Rectal smooth muscle tissue (tissue), 1 donor: ENCODE measurements around the gene C7orf57.
"Not testable (repeated sequence)": the region's sequence is repeated elsewhere in the genome, so short reads cannot be mapped to it uniquely, and the experiment has no call there.

ENCODE experiments used
- H3K27ac ChIP-seq: one replicate; pipeline ENCODE4 v1.7.0; 2013; ENCODE audit warnings: low read depth, low read length, inconsistent platforms
- H3K27me3 ChIP-seq: one replicate; pipeline ENCODE4 v1.7.0; 2013; ENCODE audit warnings: low read length; ENCODE audit not compliant: control insufficient read depth, insufficient read depth
- H3K36me3 ChIP-seq: one replicate; pipeline ENCODE4 v1.7.0; 2013; ENCODE audit warnings: low read length; ENCODE audit not compliant: control insufficient read depth, insufficient read depth
- H3K4me1 ChIP-seq: one replicate; pipeline ENCODE4 v1.7.0; 2013; ENCODE audit warnings: low read length; ENCODE audit not compliant: control insufficient read depth, insufficient read depth
- H3K4me3 ChIP-seq: one replicate; pipeline ENCODE4 v1.7.0; 2013; ENCODE audit warnings: low read length
- H3K9ac ChIP-seq: one replicate; pipeline ENCODE4 v1.7.0; 2013; ENCODE audit warnings: low read length

The C7orf57 gene

GRCh38 chr7:48074204-48074654, 38.9 kb downstream of the C7orf57 start:
- Histone ChIP-seq H3K27me3 (no peaks in the 10 kb centered on the region), H3K4me1 (no peaks in the 10 kb centered on the region), H3K36me3 (no peaks in the 10 kb centered on the region), H3K4me3 (no peak overlapping the region), H3K9ac (no peak overlapping the region), H3K27ac (no peak overlapping the region)

- Histone ChIP-seq H3K27ac (no peak overlapping the region), H3K4me3 (no peak overlapping the region), H3K36me3 (no peaks in the 10 kb centered on the region), H3K4me1 (no peaks in the 10 kb centered on the region), H3K27me3 (no peaks in the 10 kb centered on the region), H3K9ac (no peak overlapping the region)
Measured at GRCh38 chr7:48077423-48077822, 42.1 kb downstream of the C7orf57 start.

- H3K27me3 ChIP-seq, result no peaks in the 10 kb centered on the region
- H3K9ac ChIP-seq, result no peak overlapping the region
- H3K36me3 ChIP-seq, result no peaks in the 10 kb centered on the region
- no peak overlapping the region for H3K4me3 ChIP-seq
- no peak overlapping the region for H3K27ac ChIP-seq
- H3K4me1 ChIP-seq, result no peaks in the 10 kb centered on the region
Measured at GRCh38 chr7:48078470-48078869, 43.1 kb downstream of the C7orf57 start.

GRCh38 chr7:48082378-48082777, 47.0 kb downstream of the C7orf57 start:
- H3K4me1 ChIP-seq, H3K36me3 ChIP-seq, H3K27me3 ChIP-seq, H3K27ac ChIP-seq, H3K9ac ChIP-seq, H3K4me3 ChIP-seq: not testable (repeated sequence)

- no peaks in the 10 kb centered on the region for H3K27me3 ChIP-seq
- no peak overlapping the region for H3K27ac ChIP-seq
- H3K4me3 ChIP-seq, result no peak overlapping the region
- H3K9ac ChIP-seq, result no peak overlapping the region
- H3K4me1 ChIP-seq, result no peaks in the 10 kb centered on the region
- no peaks in the 10 kb centered on the region for H3K36me3 ChIP-seq
Measured at GRCh38 chr7:48083114-48083830, 47.9 kb downstream of the C7orf57 start.

GRCh38 chr7:48084727-48085432, 49.5 kb downstream of the C7orf57 start:
- H3K4me1 ChIP-seq, result peaks cover under 1% of the 10 kb centered on the region

GRCh38 chr7:48085433-48085791, 50.1 kb downstream of the C7orf57 start:
- H3K27ac ChIP-seq, result no peak overlapping the region
- no peaks in the 10 kb centered on the region for H3K36me3 ChIP-seq
- H3K9ac ChIP-seq, result no peak overlapping the region
- H3K27me3 ChIP-seq, result no peaks in the 10 kb centered on the region
- peaks cover 2% of the 10 kb centered on the region for H3K4me1 ChIP-seq
- no peak overlapping the region for H3K4me3 ChIP-seq

More at GRCh38 chr7:48084727-48085432, 49.5 kb downstream of the C7orf57 start:
- Histone ChIP-seq H3K27ac (no peak overlapping the region), H3K36me3 (no peaks in the 10 kb centered on the region), H3K4me3 (no peak overlapping the region), H3K9ac (no peak overlapping the region), H3K27me3 (no peaks in the 10 kb centered on the region)

GRCh38 chr7:48085942-48086341, 50.6 kb downstream of the C7orf57 start:
- peaks cover 2% of the 10 kb centered on the region for H3K4me1 ChIP-seq
- H3K9ac ChIP-seq, result no peak overlapping the region
- no peaks in the 10 kb centered on the region for H3K36me3 ChIP-seq
- no peaks in the 10 kb centered on the region for H3K27me3 ChIP-seq
- H3K4me3 ChIP-seq, result no peak overlapping the region
- H3K27ac ChIP-seq, result no peak overlapping the region

GRCh38 chr7:48087349-48087748, 52.0 kb downstream of the C7orf57 start:
- Histone ChIP-seq H3K9ac (no peak overlapping the region), H3K4me1 (peaks cover 2% of the 10 kb centered on the region), H3K36me3 (peaks cover 3% of the 10 kb centered on the region), H3K4me3 (no peak overlapping the region), H3K27me3 (no peaks in the 10 kb centered on the region), H3K27ac (no peak overlapping the region)

GRCh38 chr7:48088559-48089045, 53.3 kb downstream of the C7orf57 start:
- Histone ChIP-seq H3K4me1 (peaks cover 2% of the 10 kb centered on the region), H3K27me3 (no peaks in the 10 kb centered on the region), H3K4me3 (peak overlapping the region; percentile 88), H3K9ac (peak overlapping the region; percentile 38), H3K27ac (peak overlapping the region; percentile 77), H3K36me3 (peaks cover 3% of the 10 kb centered on the region)

- peak within 1 kb of the TSS; percentile 77 for H3K27ac ChIP-seq
- peaks cover 2% of the 10 kb centered on the region for H3K4me1 ChIP-seq
- H3K9ac ChIP-seq, result peak within 1 kb of the TSS; percentile 75
- H3K27me3 ChIP-seq, result no peaks in the 10 kb centered on the region
- H3K4me3 ChIP-seq, result peak within 1 kb of the TSS; percentile 88
- peaks cover 3% of the 10 kb centered on the region for H3K36me3 ChIP-seq
Measured at GRCh38 chr7:48089046-48090003, 54.0 kb downstream of the C7orf57 start, which contains the start of gene UPP1. Gene UPP1, plus strand, starts transcription at chr7:48089265. Its CDS starts 5,519 bp downstream, at chr7:48094784.
